HG03558 (cell line): ENCODE data around the gene SLC2A1.
"Not testable (repeated sequence)": the region's sequence is repeated elsewhere in the genome, so short reads cannot be mapped to it uniquely, and the experiment has no call there.

Experiments
- ATAC-seq: cut with Tn5 transposase; IDR thresholded peaks from one replicate; pipeline ENCODE4 v1.9.1; 2021; ENCODE audit warnings: moderate number of reproducible peaks; ENCODE audit not compliant: unreplicated experiment; ENCODE audit errors: extremely low read depth

SLC2A1 gene

DNA sequence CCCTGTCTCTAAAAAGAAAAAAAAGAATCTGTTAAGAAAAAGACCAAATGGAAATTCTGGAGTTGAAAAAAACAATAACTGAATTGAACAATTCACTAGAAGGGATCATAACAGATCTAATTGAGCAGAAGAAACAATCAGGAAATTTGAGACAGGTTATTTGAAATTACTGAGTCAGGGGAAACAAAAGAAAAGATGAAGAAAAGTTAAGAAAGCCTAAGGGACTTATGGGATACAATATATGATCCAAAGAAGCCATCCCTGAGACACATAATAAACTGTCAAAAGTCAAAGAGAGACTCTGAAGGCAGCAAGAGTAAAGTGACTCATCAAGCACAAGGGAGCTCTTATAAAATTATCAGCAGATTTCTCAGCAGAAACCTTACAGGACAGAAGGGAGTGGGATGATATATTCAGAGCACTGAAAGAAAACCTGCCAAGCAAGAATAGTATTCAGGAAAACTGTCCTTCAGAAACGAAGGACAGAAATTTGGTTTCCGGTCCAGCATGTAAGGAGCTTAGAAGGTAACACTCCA, 44.5 kb downstream of the SLC2A1 start:
- no peak for ATAC-seq

DNA sequence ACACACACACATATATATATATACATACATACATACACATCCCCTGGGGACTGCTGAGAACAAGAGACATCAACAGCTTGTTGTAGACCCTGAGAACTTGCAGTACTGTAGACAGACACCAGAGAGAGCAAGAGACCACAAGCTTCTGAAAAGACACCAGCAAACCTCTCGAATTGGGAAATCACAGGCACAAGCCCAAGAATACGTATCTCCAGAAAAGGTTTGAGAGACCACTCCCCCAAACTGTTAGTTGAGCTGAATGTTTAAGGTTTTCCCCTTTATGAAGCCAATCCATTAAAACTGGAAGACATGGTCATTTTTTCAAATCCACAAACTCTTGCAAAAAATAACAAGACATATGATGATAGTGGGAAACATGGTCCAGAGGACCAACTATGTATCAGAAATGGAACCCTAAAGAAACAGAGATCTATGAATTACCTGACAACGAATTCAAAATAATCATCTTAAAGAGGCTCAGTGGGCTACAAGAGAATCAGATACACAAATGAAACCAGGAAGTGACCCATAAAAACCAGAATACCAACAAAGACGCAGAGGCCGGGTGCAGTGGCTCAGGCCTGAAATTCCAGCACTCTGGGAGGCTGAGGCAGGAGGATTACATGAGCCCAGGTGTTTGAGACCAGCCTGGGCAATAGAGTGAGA, 45.1 kb downstream of the SLC2A1 start:
- no peak for ATAC-seq

DNA sequence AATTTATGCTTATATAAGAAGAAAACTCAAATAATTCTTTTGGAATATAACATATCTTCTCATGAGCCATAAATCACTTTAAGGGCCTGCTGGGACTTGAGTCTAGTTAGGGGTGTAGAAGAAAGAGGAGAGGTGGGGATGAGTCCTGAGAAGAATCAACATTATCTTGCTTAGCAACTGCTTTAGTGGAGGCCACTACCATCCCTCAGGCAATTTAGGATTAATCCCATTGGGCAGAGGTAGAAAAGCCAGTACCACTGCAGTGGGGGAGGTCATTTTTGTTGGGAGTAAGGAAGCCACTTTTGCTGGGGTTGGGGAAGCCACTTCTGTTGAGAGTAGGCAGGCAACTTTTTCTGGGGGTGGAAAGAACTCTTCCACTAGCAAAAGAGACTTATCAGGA, 47.7 kb downstream of the SLC2A1 start:
- no peak for ATAC-seq

DNA sequence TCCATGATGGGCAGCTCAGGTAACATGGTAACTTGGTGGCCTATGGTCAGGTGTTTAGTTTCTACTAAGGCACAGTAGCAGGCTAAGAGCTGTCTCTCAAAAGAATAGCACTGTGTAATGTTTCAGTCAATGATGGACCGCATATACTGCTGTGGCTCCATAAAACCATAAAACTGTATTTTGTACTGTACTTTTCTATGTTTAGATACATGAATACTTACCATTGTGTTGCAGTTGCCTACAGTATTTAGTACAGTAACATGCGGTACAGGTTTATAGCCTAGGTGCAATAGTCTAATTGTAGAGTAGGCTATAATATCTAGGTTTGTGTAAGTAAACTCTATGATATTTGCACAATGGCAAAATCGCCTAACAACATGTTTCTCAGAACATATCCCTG, 50.6 kb downstream of the SLC2A1 start:
- no peak for ATAC-seq

DNA sequence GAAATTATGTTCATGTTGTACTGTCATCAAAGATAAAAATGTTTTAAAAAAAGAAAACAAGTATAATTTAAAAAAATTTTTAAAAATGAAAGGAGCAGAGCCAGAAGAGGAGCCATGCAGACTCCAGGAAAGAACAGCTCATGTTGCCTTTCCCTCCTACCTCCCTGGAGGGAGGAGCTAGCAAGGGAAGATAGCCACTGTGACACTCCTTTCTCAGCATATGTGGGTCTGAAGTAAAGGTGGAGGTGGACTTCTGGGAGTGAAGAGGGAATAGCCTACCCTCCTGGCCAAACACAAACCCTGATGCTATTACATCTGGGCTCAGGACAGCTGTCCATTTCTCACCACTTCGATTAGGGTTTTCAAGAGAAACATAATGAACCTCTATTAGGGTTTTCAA, 54.2 kb downstream of the SLC2A1 start:
- ATAC-seq: no peak

DNA sequence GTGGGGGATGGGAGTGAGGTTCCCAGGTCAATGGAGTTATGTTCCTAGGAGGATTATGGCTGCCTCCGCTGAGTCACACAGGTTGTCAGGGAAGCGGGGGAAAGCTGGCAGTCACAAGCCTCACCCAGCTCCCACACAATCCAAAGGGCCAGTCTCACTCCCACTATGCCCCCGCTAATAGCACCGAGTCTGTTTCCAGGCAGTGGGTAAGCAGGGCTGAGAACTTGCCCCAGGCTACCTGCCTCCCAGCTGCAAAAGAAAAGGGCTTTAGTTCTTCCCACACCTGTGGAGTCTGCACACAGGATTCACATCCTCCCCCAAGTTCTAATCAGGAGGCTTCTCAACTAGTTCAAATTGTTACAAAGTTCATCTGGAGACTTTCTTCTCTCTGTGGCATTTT, 58.7 kb downstream of the SLC2A1 start:
- ATAC-seq: not testable (repeated sequence)

DNA sequence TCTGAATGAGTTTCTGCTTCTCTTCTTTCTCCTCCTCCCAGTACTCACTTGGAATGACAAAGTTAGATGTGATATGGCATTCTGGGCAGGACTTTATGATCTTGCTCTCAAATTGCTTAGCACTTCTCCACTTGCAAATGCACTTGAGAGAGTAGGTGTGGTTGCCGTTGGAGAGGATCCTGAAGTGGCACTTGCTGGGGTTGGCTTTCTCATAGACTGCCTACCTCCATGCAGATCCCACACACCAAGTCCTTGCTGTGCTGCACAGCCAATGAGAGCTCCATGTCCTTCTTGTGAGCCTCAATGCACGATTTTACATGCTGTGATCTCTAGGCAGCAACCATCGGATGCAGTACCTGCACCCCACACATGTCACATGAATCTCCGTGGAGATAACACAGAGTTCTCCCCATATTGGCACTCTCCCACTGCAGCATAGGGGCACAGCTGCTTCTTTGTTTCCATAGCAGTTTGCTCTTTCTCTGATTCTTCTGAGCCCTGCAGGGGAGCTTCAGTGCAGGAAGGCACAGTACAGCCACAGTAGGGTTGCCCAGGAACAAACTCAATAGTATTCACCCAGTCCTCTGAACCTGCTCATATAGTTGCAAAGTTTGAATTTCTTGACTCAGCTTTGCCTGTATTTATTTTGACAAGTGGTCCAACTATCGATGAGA, 67.1 kb downstream of the SLC2A1 start:
- ATAC-seq: no peak

DNA sequence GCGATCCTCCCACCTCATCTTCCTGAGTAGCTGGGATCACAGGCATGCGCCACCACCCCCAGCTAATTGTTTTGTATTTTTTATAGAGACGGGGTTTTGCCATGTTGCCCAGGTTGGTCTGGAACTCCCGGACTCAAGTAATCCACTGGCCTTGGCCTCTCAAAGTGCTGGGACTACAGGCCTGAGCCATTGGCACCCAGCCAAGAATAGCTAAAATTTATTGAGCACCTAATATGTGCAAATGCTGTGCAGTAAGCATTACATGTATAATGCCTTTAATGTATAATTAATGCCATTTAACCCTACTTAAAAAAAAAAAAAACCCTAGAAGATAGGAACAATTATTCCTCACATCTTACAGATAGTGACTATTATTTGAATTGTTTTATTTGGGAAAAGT, 69.4 kb downstream of the SLC2A1 start:
- ATAC-seq: no peak

DNA sequence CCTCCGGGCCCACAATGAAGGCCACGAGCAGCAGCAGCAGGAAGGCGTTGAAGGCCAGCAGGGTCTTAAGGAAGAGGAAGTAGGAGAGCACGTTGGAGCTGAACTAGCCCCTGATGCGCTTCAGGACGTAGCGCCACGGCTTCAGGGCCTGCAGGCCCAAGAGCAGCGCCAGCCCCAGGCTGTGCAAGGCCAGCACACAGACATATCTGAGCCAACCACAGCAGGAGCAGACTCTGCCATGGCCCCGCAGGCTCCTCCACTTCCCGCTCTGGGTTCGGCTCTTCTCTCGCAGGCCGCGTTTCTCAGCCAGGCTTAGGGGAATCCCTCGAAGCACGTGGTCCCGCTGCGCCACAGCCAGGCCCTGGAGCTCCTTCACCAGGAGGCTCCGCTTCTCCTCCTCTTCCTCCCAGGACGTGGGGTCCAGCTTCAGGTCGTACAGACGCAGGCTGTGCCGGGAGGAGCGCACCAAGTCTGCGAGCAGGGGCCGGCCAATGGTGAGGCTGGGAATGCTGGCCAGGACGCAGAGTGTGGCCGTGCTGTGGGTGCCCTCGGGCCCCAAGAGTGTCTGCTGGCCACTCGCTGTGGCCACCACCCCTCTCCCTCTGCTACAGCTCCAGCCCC, 70.5 kb downstream of the SLC2A1 start:
- no peak for ATAC-seq

DNA sequence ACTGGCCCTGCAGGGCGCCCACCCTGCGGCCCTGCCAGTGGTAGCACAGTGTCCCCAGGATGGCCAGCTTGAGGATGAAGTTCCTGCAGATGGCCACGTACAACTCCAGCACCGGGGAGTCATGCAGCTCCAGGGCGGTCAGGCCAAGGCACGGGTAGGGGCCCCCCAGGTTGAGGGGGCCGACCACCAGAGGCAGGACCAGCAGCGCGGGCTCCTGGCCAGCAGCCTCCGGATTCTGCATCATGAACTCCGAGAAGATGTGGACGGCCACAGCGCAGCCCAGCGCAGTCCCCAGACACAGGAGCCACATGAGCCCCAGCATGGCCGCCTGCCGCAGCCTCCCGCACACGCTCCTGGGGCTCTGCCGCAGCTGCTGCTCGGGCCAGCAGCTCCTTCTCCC, 71.3 kb downstream of the SLC2A1 start:
- ATAC-seq: no peak

DNA sequence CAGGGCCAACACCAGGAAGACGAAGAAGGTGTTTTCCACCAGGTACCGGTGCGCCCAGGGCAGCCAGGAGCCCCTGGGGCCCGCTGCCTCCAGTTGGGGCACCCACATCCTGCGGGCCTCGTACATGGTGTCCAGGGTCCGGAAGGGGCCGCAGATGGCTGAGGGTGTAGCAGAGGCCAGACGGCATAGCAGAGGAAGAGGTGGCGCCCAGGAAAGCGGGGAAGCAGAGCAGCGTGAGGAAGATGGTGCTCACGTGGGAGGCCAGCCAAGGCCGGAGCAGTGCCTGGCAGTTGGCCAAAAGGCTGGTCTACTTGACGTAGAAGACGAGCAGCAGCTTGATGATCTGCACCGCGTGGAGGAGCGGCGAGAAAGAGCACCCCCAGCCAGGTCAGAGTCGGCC, 71.9 kb downstream of the SLC2A1 start:
- no peak for ATAC-seq

DNA sequence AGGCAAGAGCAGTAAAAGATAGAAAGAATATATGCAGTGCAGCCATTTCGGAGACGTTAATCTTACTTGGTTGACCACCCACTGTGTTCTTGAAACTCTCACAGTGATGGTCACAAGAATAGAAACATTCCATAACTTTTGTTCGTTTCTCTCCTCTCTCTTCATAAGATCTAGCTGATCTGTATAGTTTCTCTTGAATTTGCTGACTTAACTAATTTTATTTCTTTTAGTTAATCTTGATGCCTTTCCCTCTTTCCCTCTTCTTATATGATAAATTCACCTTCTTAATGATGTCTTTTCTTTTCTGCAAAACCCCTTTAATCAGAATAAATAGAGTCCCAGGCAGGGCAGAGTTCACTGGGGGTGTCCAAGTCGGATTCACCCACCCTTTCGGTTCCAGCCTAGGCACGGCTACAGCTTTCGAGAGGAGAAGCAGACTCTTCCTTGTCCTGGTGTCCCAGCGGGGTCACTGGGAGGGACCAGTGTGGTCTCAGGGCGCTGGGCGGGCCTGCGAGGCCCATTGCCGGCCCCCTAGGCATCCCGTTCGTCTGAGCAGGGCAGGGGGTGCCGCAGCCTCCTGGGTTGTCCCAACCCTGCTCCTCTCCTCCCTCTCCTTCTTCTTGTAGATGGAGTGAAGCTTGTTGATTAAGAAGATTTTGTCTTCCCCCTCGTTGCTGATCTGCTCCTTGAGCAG, 72.5 kb downstream of the SLC2A1 start:
- ATAC-seq: no peak

DNA sequence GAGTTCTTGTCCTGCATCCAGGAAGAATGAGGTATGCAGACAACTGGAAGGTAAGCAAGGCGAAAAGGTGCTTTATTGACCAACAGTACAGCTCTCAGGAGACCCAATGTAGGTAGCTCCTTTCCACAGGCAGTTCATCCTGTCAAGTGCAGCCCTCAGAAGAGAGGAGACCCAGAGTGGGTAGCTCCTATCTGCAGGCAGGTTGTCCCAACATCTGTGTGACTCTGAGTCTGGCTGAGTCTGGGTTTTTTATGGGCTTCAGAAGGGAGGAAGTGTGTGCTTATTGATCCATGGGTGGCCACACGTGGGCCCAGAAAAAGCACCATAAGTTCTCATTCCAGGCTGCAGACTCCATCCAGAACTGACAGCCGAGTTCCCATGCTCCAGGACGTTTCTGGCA, 78.3 kb downstream of the SLC2A1 start:
- ATAC-seq: no peak

DNA sequence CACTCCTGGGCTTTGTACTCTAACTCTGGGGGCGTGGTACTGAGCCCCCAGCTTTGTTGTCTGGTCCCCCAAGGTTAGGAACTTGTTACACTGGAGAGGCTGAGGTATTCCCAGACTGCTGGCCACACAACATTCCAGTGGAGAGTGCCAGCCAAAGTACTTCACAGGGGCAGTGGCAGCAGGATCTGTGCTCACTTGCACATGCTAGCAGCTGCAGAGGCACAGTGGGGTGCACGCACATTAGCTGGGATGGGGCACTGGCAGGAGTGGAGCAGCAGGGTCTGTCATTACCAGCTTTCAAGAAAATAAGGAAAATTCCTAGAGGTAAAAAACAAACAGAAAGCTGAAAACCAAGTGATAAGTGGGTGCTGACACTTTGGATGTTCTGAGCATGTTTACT, 81.3 kb downstream of the SLC2A1 start:
- no peak for ATAC-seq

DNA sequence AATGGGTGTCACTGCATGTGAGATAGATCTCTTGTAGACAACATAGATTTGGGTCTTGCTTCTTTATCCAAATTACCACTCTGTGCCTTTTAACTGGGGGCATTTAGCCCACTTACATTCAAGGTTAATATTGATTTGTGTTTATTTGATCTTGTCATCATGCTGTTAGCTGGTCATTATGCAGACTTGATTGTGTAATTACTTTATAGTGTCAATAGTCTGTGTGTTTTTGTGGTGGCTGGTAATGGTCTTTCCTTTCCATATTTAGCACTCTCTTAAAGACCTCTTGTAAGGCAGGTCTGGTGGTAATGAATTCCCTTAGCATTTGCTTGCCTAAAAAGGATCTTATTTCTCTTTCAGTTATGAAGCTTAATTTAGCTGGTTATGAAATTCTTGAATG, 82.7 kb downstream of the SLC2A1 start:
- ATAC-seq: no peak
